GM18499 (cell line): Measurements from ENCODE around the gene HDAC4.

ENCODE experiments used
- ATAC-seq: cut with Tn5 transposase; IDR thresholded peaks from one replicate; pipeline ENCODE4 v1.9.1; 2021; ENCODE audit warnings: moderate number of reproducible peaks; ENCODE audit not compliant: insufficient read depth, unreplicated experiment

Gene HDAC4

DNA sequence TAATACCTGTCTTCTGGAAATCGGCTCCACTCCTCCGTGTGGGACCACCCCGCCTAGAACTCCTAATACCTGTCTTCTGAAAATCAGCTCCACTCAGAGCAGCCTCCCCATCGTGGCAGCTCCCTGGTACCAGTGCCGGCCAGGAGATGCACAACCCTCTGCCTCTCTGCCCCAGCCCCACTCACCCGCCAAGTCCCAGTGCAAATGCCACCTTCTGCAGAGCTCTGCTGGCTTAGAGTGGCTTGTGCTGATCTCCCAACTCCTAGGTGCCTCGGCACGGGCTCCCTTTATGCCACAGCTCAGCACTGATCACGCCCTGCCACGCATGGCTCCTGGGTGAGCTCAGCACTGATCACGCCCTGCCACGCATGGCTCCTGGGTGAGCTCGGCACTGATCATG, 258.5 kb downstream of the HDAC4 start:
- no peak for ATAC-seq

DNA sequence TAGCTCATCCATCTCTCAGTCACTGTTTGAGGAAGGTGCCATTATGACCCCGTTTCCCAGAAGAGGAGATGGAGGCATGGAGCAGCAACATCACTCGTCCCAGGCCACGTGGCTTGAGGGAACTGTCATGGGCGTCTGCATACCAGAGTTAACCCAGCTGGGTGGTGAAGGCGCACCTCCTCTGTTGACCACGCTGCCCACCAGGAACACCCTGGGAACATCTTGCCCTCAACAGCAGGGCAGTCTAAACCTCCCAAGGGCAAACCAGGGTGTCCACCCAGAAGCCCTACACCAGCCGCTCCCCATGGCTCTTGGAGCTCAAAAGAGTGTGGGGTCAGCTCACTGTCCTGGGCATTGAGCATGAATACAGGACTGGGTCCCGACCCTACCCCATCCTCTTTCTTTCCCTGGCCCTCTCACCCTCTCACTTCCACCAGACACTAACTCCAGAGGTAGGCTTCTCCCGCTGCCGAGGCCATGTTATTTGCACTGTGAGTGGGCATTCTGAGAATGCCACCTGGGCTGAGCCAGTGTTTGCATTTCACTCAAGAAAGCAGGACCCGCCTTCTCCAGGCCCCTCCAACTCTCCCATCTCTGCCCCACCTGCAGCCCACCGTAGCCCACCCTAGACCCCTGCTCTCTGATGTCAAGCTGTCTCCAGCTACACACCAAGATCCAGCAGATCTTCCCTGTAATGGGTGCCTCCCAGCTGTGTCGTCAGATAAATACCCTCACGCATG, 259.6 kb downstream of the HDAC4 start:
- no peak for ATAC-seq

DNA sequence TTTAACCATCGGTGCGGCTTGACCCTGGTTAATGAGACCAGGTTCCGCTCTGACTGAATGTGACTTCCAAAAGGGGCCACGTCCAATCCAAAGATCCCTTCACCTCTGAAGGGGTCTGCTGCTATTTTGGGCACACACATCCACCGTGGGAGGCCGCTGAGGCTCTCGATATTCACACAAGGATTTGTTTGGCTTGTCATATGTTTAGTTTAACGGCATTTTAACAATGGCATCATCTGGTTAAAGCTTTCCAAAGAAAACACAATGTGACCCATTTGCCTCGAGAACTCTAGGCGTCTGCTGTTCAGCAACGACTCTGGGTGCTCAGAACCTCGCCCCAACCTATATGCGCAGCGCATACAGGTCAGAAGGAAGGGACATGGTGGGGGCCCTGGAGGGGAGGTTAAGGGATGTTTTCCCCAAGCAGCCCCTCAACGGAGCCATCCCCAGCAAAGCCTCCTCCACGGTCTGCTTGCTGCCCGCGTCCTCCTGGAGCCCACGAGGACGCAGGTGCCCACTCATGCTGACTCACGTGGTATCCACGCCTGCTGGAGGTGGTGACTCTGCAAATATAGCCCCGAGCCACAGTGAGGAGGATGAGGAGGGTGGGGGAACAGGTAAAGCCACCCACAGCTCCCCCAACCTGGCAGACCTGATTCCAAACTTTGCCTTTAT, 260.3 kb downstream of the HDAC4 start:
- no peak for ATAC-seq

- ATAC-seq, result no peak
Measured at GRCh38 chr2:239139566-239139965, 261.3 kb downstream of the HDAC4 start.

DNA sequence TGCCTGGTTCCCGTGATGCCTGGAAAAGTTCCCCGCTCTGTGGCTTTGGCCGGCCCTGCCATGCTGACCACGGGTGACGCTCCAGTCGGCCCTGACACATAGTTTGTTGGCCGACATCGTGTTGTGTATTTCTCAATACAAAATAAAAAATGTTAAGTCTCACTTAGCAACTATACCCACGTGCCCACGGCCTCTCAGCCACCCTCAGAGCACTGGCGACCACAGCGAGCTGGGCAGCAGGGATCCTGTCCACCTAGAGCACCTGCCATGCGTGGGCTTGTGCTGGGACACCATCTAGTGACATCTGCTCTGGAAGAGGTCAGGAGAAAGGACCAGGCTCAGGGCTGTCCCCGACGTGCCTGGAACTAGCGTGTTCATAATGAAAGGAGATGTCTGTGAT, 261.7 kb downstream of the HDAC4 start:
- ATAC-seq, result no peak

DNA sequence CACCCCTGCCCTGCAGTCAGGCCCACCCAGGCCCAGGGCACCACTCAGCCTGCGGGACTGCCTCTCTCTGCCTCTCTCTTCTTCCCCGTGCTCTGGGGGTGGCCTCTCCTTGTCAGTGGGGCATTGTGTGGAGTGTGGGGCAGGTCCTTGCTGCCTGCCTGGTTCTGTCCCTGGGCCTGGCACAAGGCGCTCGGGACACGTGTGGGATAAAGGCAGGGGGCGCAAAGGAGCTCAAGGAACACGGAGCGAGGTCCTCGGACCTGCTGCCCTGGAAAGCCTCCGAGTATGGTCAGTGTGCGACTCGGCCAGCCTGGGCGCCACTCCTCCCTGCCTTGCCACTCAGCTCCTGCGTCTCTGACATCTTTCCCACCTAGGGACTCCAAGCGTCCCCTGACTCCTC, 262.2 kb downstream of the HDAC4 start:
- no peak for ATAC-seq

DNA sequence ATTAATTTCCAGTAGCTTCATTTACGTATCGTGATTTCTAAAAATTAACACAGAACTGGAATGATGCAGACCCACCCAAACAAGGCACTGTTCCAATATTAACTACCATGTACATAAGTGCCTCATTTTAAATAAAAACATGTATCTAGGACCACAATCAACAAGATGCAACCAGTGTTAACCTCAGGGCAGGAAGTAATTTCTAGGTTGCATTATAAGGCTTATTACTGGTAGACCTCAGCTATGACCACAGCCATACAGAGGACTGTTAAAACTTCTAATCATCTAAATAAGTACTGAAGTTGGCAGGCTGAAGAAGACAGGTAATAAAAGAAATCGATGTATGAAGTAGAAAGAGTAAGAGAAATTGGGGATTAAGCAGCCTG, 262.9 kb downstream of the HDAC4 start:
- no peak for ATAC-seq

GRCh38 chr2:239137165-239137897, 263.5 kb downstream of the HDAC4 start:
- no peak for ATAC-seq

GRCh38 chr2:239136762-239137161, 264.1 kb downstream of the HDAC4 start:
- ATAC-seq, result no peak

DNA sequence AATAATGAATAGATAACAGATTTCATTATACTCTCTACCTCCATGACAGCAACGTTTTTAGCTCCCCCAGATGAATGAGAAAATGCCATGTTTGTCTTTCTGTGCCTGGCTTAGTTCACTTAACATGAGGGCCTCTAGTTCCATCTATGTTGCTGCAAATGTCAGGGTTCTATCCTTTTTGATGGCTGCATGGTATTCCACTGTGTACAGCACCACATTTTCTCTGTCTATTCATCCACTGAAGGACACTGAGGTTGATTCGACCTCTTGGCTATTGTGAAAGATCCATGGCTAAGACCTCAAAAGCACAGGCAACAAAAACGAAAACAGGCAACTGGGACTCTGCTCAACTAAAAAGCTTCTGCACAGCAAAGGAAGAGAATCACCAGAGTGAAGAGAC, 264.6 kb downstream of the HDAC4 start:
- no peak for ATAC-seq

- no peak for ATAC-seq
Measured at GRCh38 chr2:239135531-239135930, 265.3 kb downstream of the HDAC4 start.

GRCh38 chr2:239133945-239134570, 266.8 kb downstream of the HDAC4 start:
- ATAC-seq, result no peak

DNA sequence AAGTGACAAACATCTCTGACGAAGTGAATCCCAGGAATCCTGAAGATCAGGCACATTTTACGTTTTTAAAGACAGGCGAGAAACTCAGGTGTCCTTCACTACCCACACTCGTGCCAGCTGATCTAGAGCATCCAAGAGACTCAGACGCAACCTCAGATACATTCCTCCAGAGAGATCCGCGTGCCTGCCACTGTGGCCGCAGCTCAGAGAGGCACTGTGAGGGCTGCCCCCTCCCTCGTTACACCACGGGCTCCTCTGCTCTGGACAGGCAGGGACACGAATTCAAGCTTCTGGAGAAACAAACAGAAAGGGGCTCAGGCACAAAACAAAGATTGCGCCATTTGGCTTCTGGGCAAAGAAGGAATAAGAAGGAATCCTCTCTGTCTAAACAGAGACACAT, 268.0 kb downstream of the HDAC4 start:
- ATAC-seq, result no peak

DNA sequence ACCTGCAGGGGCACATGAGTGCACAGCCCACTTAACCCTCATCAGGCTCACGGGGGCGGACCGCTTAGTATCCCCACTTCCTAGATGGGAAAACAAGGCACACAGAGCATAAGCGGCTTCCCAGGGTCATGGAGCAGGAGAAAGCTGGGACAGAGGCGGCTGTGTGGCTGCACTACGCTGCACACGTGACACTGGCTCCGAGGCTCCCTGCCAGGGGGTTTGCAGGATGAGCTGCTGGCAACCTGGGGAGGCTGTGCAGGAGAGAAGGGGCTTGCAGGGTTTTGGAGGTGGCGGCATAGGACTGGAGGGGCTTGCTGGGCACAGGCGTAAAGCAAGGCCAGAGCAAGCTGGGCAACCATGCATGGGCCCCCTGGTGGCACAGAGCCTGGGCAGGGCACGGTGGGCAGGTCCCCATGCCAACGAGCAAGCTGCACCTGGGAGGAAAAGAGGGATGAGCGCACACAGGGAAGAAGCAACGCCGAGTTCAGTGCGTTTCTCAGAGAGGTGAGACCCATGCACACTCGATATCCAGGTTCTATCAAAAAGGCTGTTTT, 268.6 kb downstream of the HDAC4 start:
- ATAC-seq, result no peak

GRCh38 chr2:239131521-239131920, 269.3 kb downstream of the HDAC4 start:
- no peak for ATAC-seq

DNA sequence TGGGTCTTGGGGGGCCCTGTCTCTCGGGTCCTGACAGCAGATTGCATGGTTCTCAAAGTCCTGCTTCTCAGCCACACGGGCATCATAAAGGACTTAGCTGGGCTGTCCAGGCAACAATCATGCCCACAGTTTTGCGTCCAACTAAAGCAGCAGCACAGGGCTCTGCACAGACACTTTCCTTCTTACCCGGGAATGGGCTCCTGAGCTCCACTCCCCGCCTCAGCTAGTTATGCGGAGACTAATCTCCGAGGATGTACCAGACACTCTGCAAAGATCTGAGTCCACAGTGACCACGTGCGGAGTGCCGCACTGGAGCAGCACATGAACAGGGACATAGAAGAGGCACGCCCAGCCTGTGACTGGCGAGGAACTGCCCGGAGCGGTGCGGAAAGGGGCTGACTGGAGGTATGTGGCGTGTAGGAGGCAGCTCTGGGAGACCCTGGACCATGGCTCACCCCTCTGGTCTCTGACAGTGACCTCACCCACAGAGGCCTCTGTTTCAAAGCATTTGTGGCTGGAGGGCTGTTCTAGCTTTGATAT, 270.0 kb downstream of the HDAC4 start:
- no peak for ATAC-seq

- no peak for ATAC-seq
Measured at GRCh38 chr2:239130041-239130440, 270.8 kb downstream of the HDAC4 start.

GRCh38 chr2:239129147-239129920, 271.5 kb downstream of the HDAC4 start:
- no peak for ATAC-seq

DNA sequence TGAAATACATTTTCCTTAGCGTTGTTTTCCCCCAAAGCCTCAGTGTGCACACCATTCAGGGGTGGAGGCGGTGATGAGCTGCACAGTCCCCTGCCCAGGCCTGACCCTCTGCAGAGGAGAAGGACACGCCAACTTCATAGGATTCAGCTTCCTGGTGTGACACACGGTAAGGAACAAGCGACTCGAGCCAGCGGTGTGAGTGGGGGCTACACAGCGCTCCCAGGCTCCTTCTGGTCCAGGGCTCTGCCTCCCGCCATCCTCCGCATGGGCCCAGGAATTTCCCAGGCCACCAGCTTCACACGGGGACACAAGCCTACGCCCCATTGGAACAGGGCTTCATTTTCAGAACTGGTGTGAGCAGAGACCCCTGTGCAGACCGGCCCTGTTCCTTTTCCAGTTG, 272.1 kb downstream of the HDAC4 start:
- no peak for ATAC-seq

GRCh38 chr2:239127513-239127912, 273.3 kb downstream of the HDAC4 start:
- ATAC-seq, result no peak
